Skin epidermis (tissue), 12 donors: Measurements from ENCODE around the gene SMIM8.

Experiments
- H3K27ac ChIP-seq, 21 experiments: fragments of 200-600 bp; sonication (generic) in 11 of 21; one replicate each; pipeline ENCODE4 v1.5.0; 2020; ENCODE audit warnings: mild to moderate bottlenecking in 3 of 21, inconsistent platforms in 2 of 21, moderate library complexity in 2 of 21
- H3K4me3 ChIP-seq, 7 experiments: fragments of 200-600 bp; sonication (generic) in 2 of 7; one replicate each; pipeline ENCODE4 v1.5.0; 2020; ENCODE audit warnings: inconsistent platforms in 2 of 7, mild to moderate bottlenecking in 2 of 7, moderate library complexity in 1 of 7

Gene SMIM8

GRCh38 chr6:87382861-87383260 lies 60.5 kb downstream of the SMIM8 start:
- Histone ChIP-seq H3K4me3 (no peak overlapping the region), H3K27ac (no peak overlapping the region)

GRCh38 chr6:87384038-87384437 lies 61.6 kb downstream of the SMIM8 start:
- no peak overlapping the region for H3K4me3 ChIP-seq
- H3K27ac ChIP-seq = no peak overlapping the region

- Histone ChIP-seq H3K4me3 (no peak overlapping the region), H3K27ac (no peak overlapping the region)
Observed at GRCh38 chr6:87384449-87384848, 62.1 kb downstream of the SMIM8 start.

- H3K27ac ChIP-seq = no peak overlapping the region
- no peak overlapping the region for H3K4me3 ChIP-seq
Observed at GRCh38 chr6:87391334-87391733, 68.9 kb downstream of the SMIM8 start.
